Activated CD8-positive, alpha-beta memory T cell treated with anti-CD3 and anti-CD28 coated beads, Interleukin-2, amount 50 U/mL, for 24 hours (primary cell): ENCODE data around the gene TGFBI.

Source experiments
- DNase-seq: peaks from one replicate; pipeline ENCODE4 v3.0.0-alpha.2; 2020; ENCODE audit errors: extremely low read depth

Gene TGFBI

DNA sequence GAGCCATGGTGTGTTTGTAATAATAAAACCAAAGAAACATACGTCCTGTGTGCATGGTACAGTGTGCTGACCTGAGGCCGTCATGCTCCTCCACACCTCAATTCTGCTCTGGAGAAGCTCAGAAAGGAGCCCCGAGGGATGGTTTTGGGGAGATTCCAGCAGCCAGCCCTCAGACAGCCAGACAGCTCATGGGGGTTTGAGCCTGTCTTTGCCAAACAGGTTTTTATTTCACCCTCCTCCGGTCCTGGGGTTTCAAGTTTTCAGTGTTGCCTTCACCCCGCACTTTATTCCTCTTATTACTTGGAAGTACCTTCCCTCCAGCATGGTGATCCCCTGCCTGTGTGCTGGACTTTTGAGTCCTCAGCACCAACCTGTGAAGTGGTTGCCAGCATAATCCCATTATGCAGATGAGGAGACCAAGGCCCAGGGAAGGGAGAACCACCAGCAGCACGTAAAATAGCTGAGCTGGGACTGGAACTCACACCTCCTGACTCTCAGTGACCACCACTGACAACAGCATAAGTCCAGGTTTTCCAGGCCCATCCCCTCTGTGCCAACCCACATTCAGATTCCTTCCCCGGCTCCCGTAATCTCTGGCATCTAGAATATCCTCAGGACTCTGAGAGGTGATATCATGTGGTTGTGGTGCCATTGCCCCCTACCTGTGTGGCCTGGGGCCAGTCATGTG, 35.1 kb downstream of the TGFBI start:
- no peak for DNase-seq

DNA sequence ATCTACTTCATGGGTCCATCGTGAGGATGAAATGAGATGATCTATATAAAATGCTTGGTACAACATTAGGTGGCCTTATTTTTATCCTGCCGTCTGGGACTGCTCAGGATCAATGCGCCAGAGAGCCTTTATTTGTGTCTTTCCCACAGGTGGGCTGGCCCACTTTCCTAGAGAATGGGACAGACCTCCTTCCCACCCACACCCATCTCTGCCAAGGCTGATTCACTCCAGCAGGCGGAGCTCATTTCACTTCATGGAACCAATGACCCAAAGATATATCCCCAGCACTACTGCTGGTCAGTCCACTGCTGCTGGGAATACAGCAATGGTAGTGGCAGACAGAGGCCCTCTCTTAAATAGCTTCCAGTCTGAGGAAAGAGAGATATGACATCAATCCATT, 35.7 kb downstream of the TGFBI start:
- no peak for DNase-seq

DNA sequence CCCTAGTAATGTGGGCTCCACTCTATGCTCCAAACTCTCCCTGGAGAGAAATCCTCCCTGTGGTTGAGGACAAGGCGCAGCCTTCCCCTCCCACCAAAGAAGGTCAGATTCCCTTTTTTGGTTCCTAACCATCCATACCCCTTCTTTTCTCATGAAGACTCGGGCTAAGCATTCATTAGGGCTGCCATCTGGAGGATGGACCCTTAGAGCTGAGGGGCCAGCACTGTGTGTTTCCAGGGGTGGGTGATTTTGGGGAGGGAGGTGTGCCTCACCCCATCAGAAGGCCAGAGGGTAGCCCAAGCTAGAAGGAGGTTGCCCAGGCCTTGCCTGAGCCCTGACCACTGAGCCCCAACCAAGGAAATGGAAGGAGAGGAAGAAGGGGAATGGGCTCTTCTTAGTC, 36.8 kb downstream of the TGFBI start:
- no peak for DNase-seq

DNA sequence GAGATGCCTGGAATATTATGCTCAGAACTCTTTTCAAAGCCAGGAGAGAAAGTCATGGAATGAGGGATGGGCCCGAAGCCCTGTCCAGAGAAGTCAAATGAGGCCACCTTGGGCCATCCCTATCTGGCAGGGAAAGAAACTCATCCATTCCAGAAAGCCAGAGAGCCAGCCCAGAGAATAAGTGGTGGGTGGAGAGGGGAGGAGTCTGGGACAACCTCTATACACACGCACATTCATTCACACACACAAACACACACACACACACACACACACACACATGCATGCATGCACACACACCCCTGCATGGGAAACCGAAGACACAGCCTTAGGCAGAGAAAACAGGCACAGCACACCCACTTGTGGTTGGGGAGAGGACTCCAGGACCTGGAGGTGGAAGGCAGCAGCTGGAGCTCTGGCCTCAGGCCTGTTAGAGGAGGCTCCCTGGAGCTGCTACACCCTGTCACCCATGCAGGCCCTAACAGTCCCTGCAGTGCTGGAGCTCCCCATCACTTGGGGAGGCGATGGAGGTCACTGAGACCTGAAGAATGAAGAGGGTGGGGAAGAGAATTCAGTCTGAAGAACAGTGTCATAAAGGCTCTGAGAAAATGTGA, 38.0 kb downstream of the TGFBI start:
- DNase-seq = no peak

DNA sequence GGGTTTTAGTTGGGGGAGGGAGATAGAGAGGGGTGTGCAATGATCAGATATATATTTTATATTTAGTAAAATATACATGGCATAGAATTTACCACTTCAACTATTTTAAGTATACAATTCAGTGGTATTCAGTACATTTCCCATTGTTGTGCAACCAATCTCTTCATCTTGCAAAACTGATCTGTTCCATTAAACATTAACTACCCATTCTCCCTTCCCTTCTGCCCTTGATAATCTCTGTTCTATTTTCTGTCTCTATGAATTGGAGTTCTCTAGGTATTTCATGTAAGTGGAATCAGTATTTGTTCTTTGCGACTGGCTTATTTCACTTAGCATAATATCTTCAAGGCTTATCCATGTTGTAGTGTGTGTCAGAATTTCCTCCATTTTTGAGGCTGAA, 38.6 kb downstream of the TGFBI start:
- DNase-seq = no peak

DNA sequence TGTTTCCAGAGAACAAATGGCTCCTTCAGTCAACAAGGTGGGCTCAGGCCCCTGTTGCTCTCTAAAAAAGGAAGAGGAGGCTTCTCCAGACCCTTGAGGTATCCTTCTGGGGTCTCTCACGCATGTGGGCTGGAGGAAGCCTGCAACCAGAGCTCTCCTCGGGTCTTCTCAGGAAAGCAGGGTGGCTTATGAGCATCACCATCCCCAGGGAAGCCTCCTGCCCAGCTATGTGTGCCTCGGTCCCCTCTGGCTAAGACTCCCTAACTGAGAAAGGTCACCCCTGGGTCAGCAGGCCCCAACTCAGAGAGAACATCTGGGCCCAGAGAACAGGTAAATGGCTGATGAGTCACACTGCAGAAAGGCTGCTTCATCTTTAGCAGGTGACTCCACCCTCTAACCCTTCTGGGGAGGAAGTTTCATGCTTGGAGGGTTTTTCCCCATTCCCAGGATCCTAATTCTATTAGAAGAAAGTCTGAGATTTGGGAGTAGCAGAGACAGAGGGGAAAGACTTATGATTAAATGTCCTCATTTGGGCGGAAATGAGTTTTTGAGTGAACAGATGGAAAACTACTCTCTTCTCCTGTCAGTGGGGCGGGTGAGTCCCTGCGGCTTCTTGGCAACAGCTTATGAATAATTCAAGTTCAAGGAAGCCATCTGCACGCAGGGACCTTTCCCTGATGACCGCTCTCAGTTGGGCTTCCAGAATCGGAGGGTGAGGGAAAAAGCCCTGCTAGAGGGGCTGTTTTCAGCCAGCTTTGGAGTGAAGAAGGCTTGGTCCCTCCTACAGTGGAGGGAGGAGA, 41.9 kb downstream of the TGFBI start:
- DNase-seq = no peak

DNA sequence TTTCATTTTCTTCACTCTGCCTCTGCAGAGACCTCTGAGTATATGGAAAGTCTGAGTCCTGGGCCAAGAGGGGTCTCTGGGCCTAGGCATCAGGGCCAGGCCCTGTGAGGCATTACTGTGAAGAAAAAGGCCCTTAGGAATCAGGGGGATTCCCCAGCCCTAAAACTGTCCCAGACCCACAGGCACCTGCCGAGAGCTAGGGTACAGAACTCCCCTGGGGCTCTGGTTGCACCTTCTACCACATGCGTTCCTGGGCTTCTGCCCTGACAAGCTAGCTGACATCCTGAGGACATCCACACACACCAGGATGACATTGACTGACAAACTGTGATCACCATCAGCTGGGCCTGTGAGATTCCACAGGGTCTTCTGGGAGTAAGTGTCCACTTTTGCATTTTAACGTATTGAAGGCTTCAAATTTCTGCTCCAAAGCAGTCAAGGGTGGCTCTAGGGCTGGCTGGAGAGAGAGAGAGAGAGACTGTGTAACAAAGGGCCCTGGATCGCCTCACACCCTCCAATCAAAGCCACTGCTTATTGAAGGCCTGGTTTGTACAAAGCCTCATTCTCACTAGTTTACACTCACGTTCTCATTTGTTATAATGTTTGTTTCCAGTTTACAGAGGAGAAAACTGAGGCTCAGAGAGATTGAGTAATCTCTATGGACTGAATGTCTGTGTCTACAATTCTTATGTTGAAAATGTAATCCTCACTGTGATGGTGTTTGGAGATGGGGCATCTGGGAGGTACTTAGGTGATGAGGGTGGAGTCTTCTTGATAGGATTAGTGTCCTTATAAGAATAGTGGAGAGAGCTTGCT, 45.1 kb downstream of the TGFBI start:
- DNase-seq = no peak

DNA sequence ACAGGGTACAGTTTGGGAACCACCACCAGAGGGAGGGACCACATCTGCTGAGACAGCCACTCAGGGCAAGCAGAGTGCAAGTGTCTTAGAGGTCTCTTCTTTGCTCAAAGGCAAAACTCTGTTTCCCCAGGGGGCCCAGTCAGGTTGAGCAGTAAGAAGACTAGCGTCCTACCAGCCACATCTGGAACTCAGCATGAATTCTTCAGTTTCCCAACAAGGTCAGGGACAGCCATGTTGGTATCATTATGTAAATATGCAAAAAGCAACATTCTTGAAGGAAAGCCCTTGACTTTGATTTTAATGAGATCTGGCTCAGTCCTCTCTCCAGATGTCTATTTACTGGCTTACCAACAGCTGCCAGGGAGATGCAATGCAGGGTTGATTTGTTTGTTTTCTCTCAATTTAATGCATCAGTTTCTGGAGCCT, 46.7 kb downstream of the TGFBI start:
- no peak for DNase-seq

DNA sequence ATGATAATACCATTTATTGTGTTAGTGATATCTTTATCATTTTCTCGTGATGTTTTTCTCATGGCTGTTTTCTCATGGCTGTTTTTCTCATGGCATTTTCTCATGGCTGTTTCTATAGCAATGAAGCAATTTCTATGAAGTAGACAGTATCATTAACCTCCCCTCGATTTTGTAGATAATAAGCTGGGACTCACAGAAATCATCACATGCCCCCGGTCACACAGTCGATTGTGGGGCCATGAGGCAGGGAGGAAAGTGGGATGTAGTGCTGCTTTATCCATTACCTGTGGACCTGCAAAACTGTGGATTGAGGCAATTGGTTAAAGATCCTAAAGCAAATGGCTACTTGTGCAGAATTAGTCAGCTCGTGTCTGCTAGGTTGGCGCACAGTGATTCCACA, 47.3 kb downstream of the TGFBI start:
- no peak for DNase-seq

DNA sequence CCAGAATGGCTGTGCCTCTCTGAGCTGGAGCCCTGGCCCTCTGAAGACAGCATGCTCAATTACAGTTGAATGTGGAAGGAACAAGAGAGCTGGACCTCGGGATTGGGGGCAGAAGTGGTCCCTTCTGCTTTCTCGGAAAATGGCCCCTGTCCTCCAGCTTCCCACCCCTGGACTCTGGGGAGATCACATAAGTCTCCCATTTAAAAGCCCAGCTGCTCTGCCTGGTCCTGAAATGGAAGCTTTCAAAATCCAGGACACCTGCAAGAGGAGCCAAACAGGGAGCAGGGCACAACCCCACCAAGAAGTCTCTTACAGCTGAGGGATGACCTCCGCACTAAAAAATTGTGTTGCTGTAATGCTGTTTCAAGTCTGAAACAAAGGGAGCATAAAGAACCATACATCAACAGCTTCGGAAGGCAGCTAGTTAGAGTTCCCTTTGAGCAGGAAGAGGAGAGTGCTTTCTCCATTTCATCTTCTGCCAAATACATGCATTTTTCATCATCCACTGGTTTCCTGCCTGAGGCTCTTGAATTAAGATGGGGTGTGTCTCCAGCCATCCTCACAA, 48.2 kb downstream of the TGFBI start:
- DNase-seq = no peak

DNA sequence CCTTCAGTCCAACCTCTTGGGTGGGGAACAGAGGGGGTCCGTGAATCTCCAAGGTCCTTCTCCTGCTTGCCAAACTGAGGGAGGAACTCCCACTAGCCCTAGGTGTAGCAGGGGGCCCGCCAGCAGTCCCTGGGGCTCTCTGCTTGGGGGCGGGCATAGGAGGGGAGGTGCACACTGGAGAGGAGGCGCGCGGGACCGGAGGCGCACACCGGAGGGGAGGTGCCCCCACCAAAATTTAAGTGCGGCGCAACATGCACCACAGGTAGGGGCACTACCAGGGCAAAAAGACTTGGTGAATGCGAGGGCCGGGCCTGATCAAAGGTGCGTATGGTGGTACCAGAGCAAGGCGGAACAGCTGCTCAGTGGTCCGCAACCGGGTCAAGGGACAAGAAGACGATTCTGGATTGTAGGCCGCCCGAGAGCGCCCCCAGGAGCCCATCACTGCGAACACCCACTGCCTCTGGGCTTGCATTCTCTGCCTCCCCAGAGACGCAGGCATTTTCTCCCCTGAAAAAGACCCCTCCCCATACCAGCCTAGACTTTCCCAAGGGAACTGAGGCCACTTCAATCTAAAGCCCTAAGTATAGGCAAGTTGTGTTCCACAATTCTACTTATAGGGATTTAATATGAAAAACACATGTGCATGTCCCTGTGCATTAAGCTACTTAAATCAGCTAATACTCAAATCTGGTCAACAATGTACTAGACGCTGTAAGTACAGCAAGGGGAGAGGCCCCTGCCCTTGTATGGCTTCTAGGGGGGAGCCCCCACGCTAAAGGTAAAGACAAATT, 50.6 kb downstream of the TGFBI start:
- no peak for DNase-seq

DNA sequence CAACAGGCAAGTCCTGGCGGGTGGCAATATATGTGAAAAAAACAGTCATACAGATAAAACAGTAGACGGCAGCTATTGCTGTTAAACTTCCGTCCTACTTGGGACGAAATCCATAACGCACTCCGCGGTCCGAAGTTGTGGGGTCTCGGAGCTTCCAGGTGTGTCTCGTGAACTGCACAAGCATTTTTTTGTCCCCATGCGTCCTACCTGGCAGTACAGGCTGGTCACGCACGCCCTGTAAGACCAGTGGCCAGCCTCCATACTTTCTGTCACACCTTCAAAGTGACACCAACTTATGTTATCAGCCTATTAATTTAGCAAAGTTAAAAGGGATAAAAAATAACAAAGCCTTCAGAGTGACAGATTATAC, 51.3 kb downstream of the TGFBI start:
- DNase-seq = no peak

DNA sequence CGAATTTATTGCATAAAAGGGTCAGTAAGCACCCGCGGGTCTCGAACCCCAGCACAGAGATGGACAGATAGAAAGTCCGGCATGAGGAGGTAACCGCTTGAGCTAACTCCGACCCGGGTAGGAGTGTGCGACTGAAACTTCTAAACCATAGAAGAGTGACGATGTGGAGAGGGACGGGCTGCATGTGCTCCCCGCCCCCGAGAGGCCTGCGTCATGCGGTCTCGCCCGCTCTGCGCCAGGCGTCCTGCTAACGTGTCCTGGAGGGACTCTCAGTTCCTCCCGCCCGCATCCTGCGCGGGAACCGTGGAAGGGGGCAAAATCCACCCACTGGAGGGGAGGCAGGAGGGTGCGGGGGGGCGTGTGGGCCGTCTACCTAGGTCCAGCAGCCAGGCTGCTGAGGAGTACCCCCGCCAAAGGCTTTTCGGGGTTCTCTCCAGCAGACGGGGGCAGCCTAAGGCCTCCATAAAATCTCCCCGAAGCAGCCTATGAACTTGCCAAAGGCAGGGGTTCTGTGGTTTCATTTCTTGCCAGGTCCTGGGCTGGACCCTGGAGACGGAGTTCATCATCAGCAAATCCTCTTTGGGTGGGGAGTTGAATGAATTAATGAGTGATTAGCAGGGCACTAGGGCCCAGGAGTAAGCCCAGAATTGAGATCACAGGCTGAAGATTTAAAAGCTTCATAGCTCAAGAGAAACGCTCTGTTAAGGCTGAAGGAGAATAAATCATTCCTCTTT, 51.9 kb downstream of the TGFBI start:
- no peak for DNase-seq

DNA sequence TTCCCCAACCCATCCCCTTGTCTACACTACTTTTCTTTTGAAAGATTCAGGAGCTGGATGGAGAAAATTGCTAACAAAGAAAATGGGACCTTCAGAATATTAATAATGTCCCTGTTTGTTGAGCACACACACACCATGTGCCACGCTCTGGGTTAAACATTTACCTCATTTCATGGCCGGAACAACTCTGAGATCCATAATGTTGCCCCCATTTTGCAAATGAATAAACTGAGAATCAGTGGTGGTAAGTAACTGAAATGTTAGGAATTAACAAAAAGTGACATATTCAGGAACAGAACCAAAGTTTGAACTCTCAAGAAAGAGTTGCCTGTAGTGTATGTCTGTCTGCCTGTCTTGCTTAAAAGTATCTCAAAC, 52.4 kb downstream of the TGFBI start:
- DNase-seq = no peak

DNA sequence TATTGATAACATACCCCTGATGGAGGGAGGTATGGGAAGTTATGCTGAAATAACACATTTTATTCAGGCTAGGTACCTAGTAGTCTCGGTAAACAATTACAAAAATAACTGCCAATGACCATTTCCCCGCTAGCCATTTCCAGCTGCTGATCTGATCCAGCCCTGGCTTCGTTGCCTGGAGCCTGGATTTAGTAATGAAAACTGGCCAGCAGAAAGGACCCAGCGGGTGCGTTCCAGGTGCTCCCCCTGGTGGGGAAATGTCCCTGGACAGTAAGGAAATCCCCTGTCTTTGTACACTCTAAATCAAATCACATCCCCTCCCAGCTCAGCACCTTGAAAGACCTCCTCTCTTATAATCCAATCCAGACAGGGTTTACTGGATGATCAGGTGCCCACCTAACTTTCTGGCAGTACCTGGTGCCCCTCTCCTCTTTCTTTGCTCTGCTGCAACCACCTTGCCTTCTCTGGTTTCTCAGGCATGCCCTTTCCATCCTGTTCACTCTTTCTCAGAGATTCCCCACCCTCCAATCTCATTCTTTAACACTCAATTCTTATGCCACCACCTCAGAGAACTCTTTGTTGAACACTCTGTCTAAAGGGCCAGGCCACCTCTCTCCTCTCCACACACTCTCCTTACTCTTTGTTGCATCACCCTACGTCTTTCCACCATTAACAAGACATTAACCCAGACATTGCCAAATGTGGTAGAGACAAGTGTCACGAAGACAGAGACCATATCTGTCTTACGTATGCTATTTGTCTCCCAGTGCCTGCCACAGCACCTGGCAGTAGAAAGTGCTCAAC, 53.8 kb downstream of the TGFBI start:
- DNase-seq = peak; percentile 25

DNA sequence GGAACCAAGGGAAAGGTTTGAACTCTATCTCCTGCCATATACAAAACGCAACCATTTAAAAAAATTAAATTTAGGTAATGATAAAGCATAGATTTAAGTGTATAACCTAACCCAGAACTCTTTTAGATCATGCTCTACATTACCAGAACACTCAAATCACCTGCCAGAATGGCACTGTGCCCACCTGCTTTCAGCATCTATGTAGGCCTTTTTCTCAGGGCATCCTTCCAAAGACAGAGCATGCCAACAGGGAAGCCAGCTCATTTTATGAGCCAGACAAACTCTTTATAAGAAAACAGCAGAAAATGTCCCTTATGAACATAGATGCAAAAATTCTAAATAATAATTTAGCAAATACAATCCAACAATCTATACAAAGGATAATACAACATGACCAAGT, 55.9 kb downstream of the TGFBI start:
- no peak for DNase-seq

DNA sequence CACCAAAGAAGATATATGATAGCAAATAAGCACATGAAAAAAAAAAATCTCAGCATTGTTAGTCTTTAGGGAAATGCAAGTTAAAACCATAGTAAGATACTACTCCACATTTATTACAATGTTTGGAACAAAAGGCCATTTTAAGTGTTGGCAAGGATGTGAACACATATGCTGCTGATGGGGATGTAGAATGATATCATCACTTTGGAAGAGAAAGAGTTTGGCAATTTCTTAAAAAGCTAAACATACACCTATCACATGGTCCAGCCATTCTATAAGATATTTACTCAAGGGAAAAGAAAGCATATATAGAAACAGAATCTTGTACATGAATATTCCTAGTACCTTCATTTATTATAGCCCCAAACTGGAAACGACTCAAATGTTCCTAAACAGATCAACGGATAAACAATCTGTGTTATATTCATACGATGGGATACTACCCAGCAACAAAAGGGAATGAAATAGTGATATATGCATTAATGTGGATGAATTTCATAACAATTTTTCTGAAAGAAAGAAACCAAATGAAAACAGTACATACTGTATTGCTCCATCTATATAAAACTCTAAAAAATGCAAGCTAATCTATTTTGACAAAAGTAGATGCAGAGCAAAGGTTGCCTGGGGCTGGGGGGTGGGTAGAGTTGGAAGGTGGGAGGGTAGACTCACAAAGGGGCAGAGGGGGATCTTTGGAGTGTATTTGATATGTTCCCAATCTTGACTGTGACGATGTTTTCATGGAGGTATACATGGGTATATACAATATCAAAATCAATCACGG, 58.2 kb downstream of the TGFBI start:
- DNase-seq = no peak

DNA sequence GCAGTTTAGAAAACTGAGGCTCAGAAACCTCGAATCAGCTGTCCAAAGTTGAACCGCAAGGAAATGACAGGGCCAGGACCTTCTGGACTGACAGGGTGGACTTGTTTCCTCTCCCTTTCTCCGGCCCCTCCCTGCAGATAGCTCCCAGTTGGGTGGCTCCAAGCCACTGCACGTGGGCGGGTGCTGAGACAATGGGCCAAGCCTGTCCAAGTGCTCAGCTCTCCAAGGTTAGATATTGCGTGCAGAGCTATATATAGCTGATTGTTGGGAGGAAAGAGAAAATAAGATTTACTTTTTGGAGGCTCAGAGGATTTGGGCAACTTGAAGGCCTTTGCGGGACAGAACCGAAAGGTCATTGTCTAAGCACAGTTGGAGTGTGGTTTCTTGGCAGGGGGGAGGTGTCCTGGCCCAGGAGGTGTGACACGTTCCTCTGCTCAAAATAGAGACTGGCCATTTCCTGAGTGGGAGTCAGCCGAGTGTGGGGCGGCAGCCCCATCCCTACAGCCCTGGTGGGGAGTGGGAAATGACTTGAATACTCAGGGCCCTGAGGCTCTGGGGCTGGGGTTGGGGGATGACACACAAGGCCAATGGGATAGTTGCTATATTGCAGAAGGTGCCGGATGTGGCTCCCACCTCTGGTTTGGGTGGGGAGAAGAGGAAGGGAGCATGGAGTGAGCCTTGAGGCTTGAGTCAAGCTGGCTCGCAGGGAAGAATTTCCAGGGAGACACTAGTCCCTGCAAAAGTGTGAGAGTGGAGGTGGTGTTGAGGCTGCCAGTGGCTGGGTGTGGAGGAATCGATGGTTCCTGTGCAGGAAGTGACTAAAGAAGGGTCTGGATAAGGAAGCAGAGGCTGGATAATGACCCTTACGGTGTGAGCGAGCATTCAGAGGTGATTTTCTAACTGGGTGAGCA, 59.4 kb downstream of the TGFBI start:
- DNase-seq = no peak
